ENCODE results near the gene FNDC8.
"Not testable (repeated sequence)": the region's sequence is repeated elsewhere in the genome, so short reads cannot be mapped to it uniquely, and the experiment has no call there.

FNDC8 gene

DNA sequence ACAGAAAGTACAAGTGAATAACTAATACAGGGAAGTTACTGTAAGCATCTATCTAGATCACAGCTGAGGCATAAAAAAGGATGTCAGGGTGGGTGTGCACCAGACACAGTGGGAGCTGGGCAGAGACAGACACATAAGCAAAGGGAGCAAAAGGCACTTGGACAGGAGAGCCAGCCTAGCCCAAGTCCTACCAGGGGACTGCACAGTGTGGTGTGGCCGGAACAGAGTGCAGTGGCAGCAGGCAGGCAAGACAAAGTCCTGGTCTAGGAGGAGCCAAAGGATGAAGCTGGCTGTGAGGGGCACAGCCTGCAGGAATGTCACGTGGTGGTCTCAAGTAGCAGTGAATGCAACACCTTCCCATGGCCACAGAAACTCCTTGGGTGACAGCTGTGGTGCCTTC, 23.6 kb upstream of the FNDC8 start:
- no peak for DNase-seq

- DNase-seq: no peak
Observed at GRCh38 chr17:35099908-35100307, 21.5 kb upstream of the FNDC8 start.

- no peak for DNase-seq
Observed at GRCh38 chr17:35101036-35101435, 20.4 kb upstream of the FNDC8 start.

DNA sequence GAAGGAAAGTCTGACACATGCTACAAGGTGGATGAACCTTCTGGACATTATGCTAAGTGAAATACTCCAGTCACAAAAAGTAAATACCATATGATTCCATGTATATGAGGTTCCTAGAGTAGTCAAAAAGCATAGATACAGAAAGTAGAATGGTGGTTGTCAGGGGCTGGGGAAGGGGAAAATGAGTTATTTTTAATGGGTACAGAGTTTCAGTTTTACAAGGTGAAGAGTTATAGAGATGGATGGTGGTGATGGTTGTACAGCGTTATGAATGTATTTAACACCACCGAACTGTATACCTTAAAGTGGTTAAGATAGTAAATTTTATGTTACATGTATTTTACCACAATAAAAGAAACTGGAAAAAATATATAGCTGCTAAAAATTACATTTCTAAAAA, 19.7 kb upstream of the FNDC8 start:
- no peak for DNase-seq

- no peak for DNase-seq
Observed at GRCh38 chr17:35103271-35103670, 18.1 kb upstream of the FNDC8 start.

DNA sequence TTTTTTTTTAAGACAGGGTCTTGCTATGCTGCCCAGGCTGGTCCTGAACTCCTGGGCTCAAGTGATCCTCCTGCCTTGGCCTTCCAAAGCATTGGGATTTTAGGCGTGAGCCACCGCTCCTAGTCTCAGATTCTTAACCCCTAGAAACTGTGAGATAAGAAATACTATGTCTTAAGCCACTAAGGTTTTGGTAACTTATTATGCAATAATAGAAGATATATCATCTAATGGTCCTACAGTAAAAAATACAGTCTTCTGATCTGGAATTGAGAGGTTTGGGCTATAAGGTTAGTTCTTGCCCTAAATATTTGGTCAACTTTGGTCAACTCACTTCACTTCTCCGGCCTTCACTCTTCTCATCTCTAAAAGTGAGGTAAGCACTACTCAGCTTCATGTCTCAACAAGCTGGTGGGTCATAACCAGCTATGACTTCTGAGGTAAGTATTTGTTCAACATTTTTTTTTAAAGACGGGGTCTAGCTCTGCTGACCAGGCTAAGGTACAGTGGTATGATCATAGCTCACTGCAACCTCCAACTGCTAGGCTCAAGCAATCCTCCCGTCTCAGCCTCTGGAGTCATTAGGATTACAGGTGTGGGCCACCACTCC, 16.5 kb upstream of the FNDC8 start:
- DNase-seq: no peak

DNA sequence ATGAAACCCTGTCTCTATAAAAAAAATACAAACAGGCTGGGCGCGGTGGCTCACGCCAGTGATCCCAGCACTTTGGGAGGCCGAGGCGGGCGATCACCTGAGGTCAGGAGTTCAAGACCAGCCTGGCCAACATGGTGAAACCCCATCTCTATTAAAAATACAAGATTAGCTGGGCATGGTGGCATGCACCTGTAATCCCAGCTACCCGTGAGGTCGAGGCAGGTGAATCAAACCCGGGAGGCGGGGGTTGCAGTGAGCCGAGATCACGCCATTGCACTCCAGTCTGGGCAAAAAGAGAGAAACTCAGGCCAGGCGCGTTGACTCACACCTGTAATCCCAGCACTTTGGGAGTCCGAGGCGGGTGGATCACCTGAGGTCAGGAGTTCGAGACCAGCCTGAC, 10.6 kb upstream of the FNDC8 start:
- not testable (repeated sequence) for DNase-seq

- no peak for DNase-seq
Observed at GRCh38 chr17:35116845-35117244, 4.6 kb upstream of the FNDC8 start.

DNA sequence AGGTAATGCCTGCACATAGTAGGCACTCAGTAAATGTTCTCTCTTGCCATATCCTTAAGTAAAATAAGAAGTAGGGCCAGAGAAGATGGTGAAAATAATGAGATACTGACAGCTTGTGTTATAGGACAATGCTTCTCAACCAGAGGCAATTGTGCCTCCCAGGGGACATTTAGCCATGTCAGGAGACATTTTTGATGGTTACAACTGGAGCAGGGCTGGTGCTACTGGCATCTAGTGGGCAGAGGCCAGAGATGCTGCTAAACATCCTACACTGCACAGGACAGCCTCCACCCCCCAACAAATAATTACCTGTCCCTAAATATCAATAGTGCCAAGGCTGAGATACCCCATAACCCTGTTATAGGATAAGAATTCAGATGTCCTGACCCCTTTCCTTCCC, 3.4 kb upstream of the FNDC8 start:
- DNase-seq: peak; percentile 45

DNA sequence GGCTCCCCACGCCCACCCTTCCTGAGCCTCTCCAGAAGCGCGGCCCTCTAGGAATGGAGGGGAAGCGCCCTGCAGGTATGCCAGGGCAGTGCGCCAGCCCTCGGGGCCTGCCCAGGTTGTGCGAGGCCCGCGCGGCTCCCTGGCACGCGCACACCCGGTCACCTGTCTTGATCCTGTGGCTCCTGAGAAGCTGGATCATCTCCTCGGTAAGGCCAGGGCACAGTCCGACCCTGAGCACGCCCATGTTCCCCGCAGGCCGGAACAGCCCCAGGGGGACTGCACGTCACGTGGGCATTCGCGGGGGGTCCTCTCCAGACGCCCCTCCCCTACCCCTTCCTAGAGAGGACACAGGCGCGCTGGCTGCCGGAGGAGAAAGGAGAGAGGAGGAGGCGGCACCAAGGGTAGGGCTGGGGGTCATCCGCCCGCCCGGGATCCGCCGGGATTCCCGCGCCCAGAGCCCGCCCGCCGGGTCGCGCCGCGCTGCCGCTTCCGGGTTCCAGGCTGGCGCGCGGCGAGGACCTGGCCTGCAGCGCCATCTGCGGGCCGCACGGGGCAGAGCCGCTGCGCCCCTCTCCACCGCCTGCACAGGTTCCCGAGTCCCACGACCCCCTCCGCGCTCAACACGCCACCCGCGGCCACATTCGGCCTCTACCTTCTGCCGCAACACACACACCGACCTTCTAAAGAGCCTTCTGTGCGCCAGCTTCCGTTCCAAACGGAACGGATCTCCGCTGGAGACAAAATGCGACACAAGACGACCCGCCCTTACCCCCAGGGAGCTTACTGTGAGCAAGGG, 1.8 kb upstream of the FNDC8 start, which contains the start of gene RAD51D:
TSS of gene RAD51D (minus strand) at position 491 of the 796 bp plus-strand sequence. CDS start at position 244, 247 bp downstream.
- DNase-seq: peak; percentile 84

- DNase-seq: no peak
Observed at GRCh38 chr17:35127751-35128514, 6.5 kb downstream of the FNDC8 start.

GRCh38 chr17:35129154-35129972, 7.9 kb downstream of the FNDC8 start:
- DNase-seq: no peak

GRCh38 chr17:35129973-35130351, 8.5 kb downstream of the FNDC8 start:
- no peak for DNase-seq

GRCh38 chr17:35130392-35130791, 9.0 kb downstream of the FNDC8 start:
- DNase-seq: no peak

DNA sequence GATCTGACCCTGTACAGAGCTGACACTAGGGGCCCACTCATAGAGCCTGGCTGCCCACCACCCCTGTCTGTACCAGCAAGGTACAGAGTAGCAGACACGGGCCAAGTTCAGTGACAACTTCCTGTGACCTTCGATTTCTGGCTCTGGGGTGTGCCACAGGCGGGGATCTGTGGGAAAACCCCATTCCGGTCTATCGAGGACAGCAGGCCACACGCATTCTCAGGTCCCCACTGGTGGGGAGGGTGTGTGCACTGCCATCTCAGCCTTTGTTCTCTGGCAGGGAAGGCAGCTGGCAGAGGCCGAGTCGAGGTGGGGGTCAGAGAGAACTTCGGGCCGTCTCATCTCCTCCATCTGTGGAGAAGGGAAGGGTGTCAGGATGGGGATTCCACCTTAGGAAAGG, 10.7 kb downstream of the FNDC8 start:
- DNase-seq: no peak

DNA sequence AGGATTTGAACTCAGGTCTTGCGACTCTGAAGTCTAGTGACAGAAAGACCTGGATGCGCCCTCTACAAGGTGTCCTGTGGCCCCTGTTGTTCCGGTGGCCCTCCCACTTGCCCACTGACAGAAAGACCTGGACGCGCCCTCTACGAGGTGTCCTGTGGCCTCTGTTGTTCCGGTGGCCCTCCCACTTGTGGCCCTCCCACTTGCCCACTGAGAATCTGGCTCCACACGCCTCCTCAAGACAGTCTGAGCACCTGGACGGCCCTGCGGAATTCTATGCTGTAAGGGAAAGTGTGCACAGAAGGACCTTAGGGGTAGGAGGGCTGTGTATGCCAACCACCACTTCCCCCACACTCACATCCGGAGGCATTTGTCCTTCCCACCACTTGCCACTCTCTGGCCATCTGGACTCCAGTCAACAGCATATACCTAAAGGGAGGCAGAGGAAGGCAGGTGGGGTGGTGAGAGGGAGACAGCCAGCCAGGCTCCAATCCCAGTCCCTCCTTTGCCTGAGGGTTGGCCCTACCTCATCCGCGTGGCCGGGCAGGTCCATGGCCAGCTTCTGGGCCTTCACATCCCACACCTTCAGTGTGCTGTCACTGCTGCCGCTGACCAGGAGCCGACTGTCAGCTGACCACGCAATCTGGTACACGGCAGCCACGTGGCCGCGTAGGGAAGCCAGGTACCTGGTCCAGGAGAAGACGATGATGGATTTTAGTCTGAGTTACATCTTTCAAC, 11.6 kb downstream of the FNDC8 start:
- no peak for DNase-seq

DNA sequence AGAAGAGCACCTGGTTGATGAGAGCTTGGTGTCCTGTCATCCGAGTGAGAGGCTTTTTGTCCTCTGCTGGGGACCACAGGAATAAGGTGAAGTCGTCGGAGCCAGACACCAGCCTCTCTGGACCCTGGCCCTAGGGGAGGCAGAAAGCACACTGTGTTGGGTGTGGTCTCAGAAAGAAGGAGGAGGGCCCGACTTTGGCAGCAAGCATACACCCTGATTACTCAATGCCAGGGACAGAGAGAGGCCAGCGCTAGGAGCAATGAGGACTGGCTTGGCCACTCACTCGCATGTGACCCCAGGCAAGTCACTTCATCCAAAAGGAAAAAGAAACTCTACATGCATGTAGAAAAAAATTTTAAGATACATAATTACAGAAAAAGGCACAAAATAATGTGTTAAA, 13.9 kb downstream of the FNDC8 start:
- DNase-seq: no peak

GRCh38 chr17:35138218-35138617, 16.8 kb downstream of the FNDC8 start:
- DNase-seq: no peak

- peak; percentile 91 for DNase-seq
Observed at GRCh38 chr17:35141681-35142466, 20.5 kb downstream of the FNDC8 start, which contains the start of gene NLE1. Gene NLE1, minus strand, starts transcription at chr17:35142303. Its CDS starts 28 bp downstream, at chr17:35142275.

GRCh38 chr17:35142467-35142796, 21.0 kb downstream of the FNDC8 start:
- no peak for DNase-seq

DNA sequence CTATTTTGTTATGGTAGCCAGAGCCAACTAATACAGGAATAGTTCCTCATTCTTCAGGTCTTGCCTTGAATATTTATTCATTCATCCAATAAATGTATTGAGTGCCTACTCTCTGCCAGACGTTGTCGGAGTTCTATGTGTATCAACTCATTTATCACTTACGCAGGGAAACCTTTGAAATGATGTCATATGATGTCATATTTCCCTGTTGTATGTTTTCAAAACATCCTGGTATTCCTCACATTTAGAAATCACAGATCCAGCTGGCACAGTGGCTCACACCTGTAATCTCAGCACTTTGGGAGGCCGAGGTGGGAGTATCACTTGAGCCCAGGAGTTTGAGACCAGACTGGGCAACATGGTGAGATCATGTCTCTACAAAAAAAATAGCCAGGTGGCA, 23.4 kb downstream of the FNDC8 start:
- DNase-seq: no peak

All from CD4-positive, alpha-beta T cell treated with Interleukin-10 for 1 hour (primary cell).